Activated CD8-positive, alpha-beta memory T cell treated with anti-CD3 and anti-CD28 coated beads, Interleukin-2, amount 50 U/mL, for 48 hours (primary cell): Measurements from ENCODE around the gene CDK6.

Experiments used
- DNase-seq: peaks from one replicate; pipeline ENCODE4 v3.0.0-alpha.2; 2020

CDK6 gene

DNA sequence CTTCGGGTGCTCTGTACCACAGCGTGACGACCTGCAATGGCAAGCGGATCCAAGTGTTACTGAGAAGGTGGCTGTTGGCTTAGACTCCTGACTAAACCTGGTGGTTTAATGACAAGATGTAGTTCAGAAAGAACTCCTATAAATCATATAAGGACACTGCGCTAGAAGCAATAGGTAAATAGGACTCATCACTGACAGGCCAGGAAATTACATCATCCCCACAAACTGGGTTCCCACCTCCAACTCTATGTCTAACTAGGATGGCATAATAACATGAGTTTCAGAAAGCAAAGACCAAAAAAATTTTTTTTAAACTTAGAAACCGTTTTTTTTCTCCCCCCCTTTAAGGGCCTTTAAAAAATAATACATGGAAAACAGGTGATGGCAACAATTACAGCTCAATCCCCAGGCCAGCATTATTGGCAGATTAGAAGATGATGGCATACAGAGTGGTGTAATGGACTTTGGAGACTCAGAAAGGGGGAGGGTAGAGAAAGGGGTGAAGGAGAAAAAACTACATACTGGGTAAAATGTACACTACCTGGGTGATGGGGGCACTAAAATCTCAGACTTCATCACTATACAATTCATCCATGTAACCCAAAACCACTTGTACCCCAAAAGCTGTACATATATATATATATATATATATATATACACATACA, 164.7 kb downstream of the CDK6 start:
- DNase-seq, result no peak

DNA sequence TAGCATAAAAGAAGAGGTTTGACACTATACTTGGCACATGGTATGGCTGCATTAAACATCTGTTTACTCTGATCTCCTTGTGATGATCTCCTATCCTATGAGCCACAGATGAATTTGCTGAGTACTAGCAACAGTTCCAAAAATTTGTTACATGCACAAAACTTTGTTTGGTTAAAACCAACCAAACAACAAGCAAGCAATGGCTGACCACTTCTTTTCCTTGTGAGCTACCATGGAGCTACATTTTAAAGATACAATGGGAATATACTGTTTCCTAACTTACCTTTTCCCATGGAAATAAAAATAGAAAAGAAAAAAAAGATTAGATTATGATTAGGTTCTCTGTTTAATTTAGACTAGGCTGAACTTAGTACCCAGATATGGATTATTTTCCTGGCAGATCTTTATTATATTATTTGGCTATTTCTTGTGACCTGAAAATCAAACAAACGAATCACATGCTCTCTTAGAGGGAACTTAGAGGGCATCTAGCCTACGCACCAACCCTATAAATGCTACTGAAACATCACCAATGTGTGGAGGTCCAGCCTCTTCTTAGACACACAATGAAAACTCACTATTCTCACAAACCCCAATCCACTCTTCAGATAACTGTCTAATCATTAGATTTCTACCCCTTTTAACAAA, 166.0 kb downstream of the CDK6 start:
- DNase-seq, result no peak

DNA sequence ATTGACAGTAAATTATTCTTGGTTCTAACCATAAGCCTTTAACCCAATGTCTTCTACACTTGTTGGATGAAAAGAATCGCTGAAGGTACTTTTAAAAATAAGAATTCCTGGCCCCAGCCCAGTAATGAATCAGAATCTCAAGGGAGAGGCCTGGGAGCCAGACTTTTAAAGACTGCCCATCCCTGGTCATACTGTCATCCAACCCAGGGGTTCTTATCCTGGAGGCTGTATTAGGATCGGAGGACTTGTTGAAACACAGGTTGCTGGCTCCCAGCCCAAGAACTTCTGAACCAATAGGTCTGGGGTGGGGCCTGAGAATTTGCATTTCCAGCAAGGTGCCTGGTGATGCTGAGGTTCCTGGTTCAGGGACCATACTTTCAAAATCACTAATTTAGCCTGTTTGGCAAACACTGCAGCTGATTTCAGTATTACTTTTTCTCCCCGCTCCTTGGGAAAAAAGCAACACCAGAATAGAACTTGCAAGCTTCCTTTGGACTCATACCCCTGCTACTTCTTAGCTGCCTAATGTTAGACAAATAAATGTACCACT, 166.7 kb downstream of the CDK6 start:
- no peak for DNase-seq

DNA sequence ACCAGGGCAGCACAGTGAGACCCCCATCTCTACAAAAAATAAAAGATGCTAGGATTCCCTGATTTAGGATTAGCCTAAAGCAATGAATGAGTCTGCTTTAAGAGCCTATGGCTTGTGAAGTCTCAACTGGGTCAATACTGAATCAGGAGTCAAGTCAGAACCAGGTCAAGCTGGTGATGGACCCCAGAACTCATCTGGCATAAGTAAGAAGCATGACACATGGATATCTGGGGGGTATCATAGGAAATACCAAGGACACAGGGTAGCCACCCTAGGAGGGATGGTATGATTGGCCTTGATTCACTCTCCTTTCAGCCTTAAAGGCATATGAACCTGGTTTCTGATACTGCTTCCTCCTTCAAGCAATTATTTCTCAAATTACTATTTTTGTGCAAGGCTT, 167.8 kb downstream of the CDK6 start:
- DNase-seq, result no peak

DNA sequence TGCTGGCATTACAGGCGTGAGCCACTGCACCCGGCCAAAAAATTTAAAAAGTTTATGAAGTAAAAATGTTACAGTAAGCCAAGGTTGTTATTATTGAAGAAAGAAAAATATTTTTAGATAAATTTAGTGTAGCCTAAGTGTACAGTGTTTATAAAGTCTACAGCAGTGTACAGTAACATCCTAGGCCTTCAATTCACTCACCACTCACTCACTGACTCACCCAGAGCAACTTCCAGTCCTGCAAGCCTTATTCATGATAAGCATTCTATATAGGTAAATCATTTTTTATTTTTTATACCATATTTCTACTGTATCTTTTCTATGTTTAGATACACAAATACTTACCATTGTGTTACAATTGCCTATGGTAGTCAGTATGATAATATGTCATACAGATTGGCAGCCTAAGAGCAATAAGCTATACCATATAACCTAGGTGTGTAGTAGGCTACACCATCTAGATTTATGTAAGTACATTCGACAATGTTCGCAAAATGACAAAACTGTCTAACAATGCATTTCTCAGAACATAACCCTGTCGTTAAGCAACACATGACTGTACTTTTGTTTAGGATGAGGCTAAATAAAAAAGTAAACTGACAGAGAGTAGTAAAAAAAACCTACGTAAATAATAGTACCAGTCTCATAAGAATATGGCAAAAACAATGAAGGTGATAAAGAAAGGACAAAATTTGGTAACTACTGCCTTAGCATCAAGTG, 168.4 kb downstream of the CDK6 start:
- no peak for DNase-seq

DNA sequence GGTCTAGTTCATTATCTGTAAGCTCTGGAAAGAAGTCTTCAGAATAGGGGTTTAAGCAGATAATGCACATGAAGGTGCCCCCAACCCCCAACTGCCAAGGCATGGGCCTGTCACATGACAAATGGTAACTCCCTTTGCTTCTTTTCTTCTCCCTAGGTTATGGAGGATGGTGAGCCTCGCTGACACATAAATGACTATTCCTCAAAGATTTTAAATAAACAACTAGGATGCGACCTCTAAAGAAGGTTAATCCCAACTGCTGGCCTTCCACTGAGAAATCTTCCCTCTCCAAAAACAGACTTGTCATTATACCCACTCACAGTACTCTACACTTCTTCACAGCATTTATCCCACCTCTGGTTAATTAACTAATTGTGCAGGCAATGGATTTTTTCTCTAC, 170.4 kb downstream of the CDK6 start:
- no peak for DNase-seq

DNA sequence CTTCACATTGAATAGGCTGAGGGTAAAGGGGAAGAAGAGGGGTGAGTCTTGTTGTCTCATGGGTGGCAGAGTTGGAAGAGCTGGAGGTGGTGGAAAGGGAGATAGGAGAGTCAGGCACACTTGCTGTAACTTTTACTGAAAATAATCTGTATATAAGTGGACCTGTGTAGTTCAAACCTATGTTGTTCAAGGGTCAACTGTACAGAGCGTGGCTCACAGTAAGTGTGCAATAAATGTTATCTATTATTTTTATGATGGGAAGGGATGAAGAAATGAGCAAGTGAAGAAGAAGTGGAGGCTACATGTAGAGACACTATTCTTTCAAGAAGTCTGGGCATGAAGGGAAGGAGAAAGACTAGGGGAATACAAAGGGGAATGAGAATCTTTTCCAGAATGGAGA, 174.7 kb downstream of the CDK6 start:
- DNase-seq, result no peak

DNA sequence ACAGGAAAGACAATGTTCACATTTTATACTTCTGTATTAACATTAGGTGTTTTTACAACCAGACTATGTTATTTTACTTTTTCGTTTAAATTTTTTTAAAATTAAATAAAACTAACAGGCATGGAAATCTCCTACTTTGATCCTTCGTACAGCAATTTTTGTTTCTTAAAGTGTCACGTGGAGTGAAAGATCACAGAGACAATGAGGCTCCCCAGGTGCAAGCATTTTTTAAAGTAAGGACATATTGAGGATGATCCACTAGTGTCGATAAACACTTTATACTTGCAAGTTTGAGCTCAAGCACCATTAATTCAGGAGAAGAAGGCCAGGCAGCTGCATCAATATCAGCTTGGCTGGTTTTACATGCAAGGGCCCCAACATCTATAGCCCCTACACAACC, 177.7 kb downstream of the CDK6 start:
- no peak for DNase-seq

DNA sequence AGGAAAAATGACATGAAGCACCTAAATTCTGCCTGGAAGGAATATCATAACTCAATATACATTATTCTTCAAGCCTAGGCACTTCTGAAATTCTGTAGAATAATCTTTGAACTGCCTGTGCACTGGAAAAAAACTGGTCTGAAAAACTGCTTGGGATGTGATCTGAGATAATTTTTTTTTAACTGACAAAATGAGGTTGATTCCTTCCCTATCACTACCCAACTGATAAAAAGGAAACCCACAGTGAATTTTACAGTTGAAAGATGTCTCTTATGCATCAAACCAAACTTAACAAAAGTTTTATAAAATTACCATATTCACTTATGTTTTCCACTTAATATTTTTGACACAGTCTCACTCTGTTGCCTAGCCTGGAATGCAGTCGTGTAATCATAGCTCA, 179.0 kb downstream of the CDK6 start:
- DNase-seq, result no peak

DNA sequence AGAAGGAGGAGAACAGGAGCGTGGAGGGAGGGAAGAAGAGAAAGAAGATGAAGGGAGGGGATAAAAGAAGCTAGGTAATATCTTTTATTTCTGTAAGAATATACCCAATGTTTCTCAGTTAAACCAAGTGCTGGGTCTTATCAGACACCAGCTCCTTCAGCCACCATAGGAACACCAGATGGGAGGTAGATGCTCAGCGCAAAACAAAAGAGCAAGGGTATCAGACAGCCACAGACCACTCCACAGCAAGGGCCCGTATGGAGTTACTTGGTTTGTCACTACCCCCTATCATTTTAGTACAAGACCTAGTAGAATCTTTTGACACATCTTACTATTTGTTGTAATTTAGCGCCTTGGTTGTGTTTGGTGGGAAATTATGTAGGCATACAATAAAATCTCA, 180.3 kb downstream of the CDK6 start:
- no peak for DNase-seq

DNA sequence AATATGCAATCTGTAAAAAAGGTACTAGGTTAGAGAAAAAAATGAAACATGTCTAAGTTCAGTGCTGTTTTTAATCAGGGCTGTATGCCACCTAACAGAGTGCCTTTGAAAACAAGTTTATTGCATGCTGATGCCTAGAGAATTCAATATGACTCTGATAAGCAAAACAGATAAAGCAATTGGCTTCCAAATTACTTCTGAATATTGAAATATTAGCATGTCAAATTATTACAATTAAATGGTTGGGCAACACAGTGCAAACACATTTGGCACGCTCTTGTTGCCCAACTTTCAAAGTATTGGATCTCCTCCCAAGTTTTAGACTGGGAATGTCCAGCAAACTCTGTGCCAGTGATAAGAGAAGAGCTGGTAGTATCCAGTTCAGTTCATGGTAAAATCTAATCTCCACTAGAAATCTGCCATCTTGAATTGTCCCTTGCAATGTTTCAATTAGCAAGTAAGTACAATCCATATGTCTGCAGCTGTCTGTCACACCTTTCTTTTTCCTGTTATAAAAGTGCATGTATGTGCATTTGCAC, 181.0 kb downstream of the CDK6 start:
- DNase-seq, result no peak

DNA sequence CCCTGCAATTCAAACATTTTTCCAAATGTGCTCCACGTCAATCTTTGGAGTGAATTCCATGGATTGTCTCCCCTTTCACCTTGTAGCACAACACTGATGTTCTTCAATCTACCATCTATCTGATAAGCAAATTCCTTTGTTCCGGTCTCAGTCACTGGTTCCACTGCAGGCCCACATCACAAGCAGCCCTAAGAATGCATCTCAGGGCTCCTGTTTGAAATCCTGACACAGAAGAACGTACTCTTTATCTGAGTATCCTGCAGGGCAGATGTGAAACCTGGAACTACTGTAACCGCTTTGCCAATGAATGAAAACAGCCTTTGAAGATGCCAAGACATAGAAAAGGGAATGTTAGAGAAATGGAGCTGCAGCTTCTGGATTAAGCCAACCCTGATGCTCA, 183.2 kb downstream of the CDK6 start:
- DNase-seq, result no peak

DNA sequence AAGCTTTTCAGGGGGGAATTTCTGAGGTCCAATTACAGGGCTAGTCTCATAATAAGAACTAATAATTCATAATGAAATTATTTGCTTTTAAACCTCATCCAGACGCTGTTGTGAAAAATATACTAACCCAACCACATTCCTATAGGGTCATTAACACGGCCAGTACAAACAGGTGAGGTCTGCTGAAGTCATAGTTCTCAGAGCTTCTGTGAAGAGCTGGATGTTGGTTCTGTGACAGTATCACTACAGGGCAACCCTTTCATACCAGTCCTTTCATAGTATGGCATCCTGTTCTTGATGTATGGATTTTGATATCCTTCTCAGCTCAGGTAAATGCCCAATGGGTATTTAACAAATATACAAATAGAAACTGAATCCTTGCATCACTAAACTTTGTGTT, 183.8 kb downstream of the CDK6 start:
- DNase-seq, result no peak

DNA sequence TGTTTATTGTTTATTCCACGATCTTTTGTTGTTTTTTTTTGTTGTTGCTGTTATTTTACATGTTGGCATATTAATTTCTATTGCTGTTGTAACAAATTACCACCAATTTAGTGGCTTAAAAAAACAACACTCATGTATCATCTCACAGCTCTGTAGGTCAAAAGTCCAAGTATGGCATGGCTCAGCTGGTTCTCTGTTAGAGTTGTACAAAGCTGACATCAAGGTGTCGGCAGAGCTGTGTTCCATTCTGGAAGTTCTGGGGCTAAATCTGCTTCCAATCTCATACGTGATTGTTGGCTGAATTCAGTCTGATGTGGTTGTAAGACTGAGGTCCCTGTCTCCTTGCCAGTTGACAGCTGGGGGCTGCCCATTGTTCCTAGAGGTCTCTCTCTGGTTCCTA, 186.0 kb downstream of the CDK6 start:
- no peak for DNase-seq

DNA sequence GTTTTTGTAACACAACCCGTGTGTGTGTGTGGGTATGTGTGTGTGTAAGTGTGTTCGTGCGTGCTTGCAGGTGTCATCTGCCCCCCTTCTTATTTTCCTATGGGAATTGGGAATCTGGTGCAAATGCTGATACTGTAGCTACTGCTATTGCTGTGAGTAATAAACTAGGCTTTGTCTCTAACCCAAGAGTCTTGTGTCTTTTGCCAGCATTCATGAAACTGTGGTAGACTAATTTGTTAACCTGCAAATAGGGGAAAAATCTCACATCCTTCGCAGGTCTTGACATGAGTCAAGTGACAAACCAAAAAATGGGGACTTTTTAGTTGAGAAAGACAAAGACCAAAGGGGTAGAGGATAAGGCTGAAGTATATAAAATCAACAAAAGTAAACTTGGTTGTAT, 188.3 kb downstream of the CDK6 start:
- DNase-seq, result no peak

DNA sequence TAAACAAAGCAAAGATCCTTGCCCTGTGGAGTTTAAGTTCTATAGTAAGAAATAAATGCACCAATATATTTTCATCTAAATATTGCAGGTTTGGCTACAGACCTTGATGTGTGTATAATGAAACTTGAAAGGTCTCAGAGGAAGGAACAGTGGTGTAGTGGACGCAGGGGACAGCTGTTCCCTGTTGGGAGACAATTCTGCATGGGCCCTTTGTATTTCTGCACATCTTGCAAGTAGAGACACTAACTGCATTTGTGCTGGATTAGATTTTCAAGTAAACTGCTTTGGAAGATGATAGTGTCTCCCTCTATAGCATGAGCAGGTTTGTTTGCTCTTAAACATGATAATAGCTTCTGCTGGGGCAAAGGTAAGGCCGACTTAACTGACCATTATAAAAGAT, 188.7 kb downstream of the CDK6 start:
- no peak for DNase-seq

DNA sequence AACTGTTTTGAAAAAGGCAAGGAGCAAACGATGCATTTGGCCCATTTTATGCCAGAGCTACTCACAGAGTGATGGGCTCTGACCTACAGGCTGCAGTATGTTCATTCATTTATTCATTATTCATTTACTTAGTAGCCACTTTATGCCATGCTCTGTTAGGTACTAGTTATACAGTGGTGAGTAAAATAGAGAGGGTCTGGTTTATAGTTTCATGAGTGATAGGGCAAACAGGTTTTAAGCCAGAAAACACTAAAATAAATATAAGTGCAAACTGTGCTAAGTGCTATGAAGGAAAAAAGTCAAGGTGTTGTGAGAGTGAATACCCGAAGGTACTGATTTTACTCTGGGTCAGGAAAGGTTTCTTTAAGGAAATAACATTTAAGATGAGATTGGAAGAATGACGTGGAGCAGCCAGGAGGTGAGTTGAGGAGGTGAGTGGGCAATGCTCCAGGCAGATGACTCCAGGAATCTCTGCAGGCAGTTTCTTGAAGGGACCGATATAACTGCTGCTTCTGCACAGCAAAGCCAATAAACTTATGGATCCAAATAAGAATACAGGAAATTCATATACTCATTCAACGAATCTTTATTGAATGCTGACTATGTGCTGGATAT, 189.3 kb downstream of the CDK6 start:
- DNase-seq, result no peak

DNA sequence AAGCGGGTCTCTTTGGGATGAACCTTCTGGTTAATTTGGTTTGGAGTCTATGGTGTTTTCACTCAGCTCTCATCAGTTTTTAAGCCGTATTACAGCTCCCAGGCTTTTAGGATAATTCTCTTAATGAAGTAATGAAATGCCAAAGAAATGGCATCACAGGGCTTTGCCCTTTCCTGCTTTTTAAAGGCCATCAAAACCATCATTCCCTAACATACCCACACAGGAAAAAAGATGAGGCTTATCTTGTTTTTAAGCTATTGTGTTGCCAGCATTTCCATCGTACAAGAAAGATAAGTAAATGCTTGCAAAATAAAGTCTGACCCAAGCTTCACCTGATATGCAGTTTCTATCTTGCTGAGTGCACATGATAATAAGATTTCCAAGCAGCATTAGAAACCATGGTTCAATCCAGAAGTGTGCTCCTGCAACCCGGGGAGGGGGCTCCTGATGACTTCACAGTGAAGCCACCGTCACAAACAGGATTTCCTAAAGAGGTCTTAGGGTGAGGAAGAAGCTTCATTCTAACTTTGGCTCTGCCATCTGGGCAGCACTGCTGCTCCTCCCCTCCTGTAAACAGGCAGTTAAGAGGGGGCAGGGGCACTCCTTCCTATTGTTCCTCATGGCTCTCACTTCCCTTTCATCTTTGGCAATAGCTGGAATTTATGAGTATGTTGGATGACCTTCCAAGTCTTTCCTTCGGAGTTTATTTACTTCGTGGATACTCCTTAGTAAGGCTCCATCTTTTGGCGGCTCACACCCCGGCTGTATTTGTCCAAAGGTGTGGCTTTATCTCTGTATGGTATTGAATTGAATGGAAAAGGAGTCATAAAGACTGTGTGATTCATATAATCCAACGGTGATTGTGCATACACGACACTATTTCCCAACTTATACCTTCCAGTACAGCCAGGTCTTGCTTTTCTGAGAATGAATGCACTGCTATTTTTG, 191.0 kb downstream of the CDK6 start:
- DNase-seq, result no peak

DNA sequence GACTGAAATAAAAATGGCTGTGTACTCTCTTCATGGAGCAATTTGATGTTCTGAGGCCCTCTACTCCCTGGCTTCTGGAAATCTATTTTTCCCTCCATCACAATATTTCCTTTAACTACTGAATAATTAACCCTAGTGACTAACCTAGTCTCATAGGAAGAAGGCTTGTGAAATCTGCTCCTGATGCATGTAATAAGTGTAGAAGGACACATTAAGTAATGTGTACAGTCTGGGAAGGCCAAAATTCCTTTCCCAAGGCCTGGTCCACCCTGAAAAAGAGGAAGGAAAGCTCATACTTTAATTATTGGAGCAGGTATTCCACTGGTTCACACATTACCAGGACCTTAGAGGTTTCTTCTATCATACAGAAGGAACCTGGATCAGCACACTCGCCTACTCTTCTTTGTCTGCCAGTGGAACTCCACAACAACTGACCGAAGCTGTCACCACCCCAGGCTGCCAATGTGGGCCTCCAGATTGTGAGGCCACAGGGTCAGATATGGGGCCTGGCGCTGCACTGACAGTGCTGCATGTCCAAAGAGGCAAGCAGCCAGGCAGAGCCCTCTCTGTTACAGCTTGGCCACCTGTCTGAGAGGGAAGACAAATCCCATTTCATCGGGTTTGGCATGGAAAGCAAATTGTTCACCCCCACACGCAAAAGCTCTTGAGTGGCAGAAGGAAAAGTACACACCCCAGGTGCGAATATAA, 191.8 kb downstream of the CDK6 start:
- no peak for DNase-seq

DNA sequence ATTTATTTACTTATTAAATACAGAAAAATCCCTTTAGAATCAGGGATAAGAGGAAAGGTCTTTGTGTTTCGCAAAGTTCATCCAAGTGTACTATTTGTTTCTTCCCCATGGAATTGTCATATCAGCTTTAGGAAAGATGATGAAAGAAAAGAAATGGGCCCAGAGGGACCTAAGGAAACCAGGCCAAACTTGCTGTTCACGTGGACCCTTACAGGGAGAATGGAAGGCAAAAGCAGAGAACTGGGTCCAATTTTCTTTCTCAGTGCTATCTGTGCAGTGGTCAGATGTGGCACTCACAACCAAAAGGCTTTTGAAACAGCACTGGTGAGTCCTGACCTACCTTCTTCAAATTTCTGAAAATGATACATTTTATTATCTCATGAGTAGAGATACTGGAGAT, 192.6 kb downstream of the CDK6 start:
- no peak for DNase-seq

DNA sequence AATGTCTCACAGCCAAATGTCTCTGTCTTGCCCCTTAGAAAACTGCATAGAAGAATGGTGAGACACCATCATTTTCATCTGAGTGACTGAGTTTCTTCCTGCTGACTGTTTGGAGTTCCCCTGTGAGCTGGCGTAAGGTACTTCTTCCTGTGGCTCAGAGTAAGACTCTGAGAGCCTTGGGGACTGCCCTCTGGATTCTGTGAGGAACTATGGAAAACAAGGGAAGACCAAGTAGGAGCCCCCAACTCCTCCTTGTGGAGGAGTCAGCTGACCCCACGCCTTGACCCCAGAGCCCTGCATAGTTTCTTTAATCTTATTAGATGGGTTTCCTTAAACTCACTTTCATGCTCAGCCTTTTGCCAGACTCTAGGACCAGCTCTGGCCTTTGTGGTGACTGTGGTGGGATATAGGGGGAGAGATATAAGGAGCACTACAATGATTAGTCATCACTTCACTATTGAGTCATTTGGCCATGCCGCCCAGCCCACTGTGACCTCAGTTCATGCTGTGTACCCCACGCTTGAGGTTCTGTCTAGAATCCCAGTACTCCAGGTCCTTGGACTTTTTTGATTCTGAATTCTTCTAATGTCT, 194.4 kb downstream of the CDK6 start:
- DNase-seq, result peak; percentile 75
